HCT116 (cell line): ENCODE measurements around the gene RND2.

ENCODE experiments used
- JUND ChIP-seq: IDR thresholded peaks from 2 replicates; pipeline ENCODE4 v1.6.1; 2012
- TF ChIP-seq, protein P1 (sequence below), 3 experiments: fragments of 200-600 bp in 1 of 3; sonication (generic) in 1 of 3; IDR thresholded peaks in 2 of 3; conservative IDR thresholded peaks in 1 of 3; 2 replicates each; pipeline ENCODE4 v1.5.1; 2012 to 2017; ENCODE audit warnings: low read depth in 2 of 3, low read length in 2 of 3, antibody characterized with exemption in 1 of 3, borderline replicate concordance in 1 of 3, control low read depth in 1 of 3, mild to moderate bottlenecking in 1 of 3, mixed read lengths in 1 of 3, mixed run types in 1 of 3, moderate library complexity in 1 of 3; ENCODE audit not compliant: insufficient read depth in 1 of 3
- TF ChIP-seq, protein P2 (sequence below): IDR thresholded peaks from 2 replicates; pipeline ENCODE4 v1.6.1; 2012; ENCODE audit warnings: low read depth
- TF ChIP-seq, protein P3 (sequence below): IDR thresholded peaks from 2 replicates; pipeline ENCODE4 v1.6.1; 2012

DNA sequence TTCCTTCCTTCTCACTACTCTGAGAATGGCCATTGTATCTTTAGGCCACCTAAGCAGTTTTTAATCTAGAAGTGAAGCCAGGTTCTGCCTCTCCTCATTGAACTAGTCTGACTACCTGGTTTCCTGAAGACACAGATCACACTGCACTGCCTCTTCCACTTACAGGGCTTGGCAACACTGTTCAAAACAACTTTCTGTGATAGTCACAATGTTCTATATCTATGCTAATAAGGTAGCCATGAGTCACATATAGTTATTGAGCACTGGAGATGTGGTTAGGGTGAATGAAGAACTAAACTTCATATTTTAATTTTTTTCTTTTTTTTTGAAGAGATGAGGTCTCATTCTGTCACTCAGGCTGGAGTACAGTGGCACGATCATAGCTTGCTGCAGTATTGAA lies 26.9 kb downstream of the RND2 start:
- TF ChIP-seq, protein P1, sequence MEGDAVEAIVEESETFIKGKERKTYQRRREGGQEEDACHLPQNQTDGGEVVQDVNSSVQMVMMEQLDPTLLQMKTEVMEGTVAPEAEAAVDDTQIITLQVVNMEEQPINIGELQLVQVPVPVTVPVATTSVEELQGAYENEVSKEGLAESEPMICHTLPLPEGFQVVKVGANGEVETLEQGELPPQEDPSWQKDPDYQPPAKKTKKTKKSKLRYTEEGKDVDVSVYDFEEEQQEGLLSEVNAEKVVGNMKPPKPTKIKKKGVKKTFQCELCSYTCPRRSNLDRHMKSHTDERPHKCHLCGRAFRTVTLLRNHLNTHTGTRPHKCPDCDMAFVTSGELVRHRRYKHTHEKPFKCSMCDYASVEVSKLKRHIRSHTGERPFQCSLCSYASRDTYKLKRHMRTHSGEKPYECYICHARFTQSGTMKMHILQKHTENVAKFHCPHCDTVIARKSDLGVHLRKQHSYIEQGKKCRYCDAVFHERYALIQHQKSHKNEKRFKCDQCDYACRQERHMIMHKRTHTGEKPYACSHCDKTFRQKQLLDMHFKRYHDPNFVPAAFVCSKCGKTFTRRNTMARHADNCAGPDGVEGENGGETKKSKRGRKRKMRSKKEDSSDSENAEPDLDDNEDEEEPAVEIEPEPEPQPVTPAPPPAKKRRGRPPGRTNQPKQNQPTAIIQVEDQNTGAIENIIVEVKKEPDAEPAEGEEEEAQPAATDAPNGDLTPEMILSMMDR (IDR thresholded peaks at IDR 0.05 in 2 of 3, conservative IDR thresholded peaks at IDR 0.05 in 1 of 3; ENCODE audit: borderline replicate concordance in 1 of 3, insufficient read depth in 1 of 3, low read depth in 2 of 3, low read length in 2 of 3), result no peak
- TF ChIP-seq, protein P2, sequence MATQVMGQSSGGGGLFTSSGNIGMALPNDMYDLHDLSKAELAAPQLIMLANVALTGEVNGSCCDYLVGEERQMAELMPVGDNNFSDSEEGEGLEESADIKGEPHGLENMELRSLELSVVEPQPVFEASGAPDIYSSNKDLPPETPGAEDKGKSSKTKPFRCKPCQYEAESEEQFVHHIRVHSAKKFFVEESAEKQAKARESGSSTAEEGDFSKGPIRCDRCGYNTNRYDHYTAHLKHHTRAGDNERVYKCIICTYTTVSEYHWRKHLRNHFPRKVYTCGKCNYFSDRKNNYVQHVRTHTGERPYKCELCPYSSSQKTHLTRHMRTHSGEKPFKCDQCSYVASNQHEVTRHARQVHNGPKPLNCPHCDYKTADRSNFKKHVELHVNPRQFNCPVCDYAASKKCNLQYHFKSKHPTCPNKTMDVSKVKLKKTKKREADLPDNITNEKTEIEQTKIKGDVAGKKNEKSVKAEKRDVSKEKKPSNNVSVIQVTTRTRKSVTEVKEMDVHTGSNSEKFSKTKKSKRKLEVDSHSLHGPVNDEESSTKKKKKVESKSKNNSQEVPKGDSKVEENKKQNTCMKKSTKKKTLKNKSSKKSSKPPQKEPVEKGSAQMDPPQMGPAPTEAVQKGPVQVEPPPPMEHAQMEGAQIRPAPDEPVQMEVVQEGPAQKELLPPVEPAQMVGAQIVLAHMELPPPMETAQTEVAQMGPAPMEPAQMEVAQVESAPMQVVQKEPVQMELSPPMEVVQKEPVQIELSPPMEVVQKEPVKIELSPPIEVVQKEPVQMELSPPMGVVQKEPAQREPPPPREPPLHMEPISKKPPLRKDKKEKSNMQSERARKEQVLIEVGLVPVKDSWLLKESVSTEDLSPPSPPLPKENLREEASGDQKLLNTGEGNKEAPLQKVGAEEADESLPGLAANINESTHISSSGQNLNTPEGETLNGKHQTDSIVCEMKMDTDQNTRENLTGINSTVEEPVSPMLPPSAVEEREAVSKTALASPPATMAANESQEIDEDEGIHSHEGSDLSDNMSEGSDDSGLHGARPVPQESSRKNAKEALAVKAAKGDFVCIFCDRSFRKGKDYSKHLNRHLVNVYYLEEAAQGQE, result no peak
- TF ChIP-seq JUND, result no peak
- TF ChIP-seq, protein P3, sequence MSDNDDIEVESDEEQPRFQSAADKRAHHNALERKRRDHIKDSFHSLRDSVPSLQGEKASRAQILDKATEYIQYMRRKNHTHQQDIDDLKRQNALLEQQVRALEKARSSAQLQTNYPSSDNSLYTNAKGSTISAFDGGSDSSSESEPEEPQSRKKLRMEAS, result no peak
